ENCODE measurements around the gene DPYSL4. TPM values are rescaled to one million over a fixed set of nuclear protein-coding genes. Genes with fewer than 3 reads are reported as not detected.
"Not testable (repeated sequence)": the region's sequence is repeated elsewhere in the genome, so short reads cannot be mapped to it uniquely, and the experiment has no call there.

The DPYSL4 gene
- total RNA-seq, 1 donor from 2014 or later: 31.7 TPM

- intact Hi-C loops (cut with DNase I): no loop called here
- DNase-seq (peak; percentile 40), ATAC-seq (ENCODE audit: poor library complexity) (no peak)
These were observed 38.2 kb upstream of the DPYSL4 start for GRCh38 chr10:132148261-132149251.

GRCh38 chr10:132149271-132149670, 37.5 kb upstream of the DPYSL4 start:
- intact Hi-C loops (cut with DNase I): no loop called here
- ATAC-seq (ENCODE audit: poor library complexity): no peak

GRCh38 chr10:132149917-132150316, 36.8 kb upstream of the DPYSL4 start:
- ATAC-seq (ENCODE audit: poor library complexity) (no peak), DNase-seq (peak; percentile 4)

More at GRCh38 chr10:132149271-132149670, 37.5 kb upstream of the DPYSL4 start:
- DNase-seq: no peak

GRCh38 chr10:132150777-132151176, 36.0 kb upstream of the DPYSL4 start:
- intact Hi-C loops (cut with DNase I): no loop called here
- ATAC-seq (ENCODE audit: poor library complexity) (no peak), DNase-seq (no peak)

More at GRCh38 chr10:132149917-132150316, 36.8 kb upstream of the DPYSL4 start:
- intact Hi-C loops (cut with DNase I): no loop called here

- ATAC-seq (ENCODE audit: poor library complexity) (no peak), DNase-seq (peak; percentile 8)
- intact Hi-C loops (cut with DNase I): no loop called here
These were observed 35.3 kb upstream of the DPYSL4 start for GRCh38 chr10:132151286-132151950.

DNA sequence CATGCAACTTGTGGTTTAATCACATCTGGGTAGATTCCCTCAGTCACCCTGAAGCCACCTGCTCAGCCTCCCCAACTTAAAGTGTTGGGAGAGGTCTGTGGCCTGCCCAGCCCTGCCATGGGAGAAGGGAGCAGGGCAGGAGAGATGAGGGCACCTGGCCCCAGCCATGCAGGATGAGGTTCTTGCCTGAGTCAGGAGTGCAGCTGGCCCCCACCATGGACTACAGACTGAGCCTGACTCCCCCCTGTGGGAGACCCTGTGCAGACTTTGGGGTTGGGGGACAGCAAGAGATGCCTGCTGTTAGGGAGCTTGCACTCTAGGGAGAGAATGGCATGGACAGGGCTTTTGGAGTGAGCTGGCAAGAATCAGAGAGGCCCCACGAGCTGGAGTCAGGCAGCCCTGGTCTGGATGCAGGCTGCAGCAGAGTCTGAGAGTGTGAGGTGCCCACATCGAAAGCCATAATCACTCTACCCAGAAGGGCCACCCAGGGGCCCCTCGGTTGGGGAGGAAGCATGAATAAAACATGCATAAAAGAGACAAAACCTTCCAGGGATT, 34.7 kb upstream of the DPYSL4 start:
- intact Hi-C loops (cut with DNase I): no loop called here
- DNase-seq (peak; percentile 15), ATAC-seq (ENCODE audit: poor library complexity) (no peak)

- intact Hi-C loops (cut with DNase I): no loop called here
- ATAC-seq (ENCODE audit: poor library complexity) (no peak), DNase-seq (peak; percentile 29)
These were observed 33.7 kb upstream of the DPYSL4 start for GRCh38 chr10:132152896-132153580.

DNA sequence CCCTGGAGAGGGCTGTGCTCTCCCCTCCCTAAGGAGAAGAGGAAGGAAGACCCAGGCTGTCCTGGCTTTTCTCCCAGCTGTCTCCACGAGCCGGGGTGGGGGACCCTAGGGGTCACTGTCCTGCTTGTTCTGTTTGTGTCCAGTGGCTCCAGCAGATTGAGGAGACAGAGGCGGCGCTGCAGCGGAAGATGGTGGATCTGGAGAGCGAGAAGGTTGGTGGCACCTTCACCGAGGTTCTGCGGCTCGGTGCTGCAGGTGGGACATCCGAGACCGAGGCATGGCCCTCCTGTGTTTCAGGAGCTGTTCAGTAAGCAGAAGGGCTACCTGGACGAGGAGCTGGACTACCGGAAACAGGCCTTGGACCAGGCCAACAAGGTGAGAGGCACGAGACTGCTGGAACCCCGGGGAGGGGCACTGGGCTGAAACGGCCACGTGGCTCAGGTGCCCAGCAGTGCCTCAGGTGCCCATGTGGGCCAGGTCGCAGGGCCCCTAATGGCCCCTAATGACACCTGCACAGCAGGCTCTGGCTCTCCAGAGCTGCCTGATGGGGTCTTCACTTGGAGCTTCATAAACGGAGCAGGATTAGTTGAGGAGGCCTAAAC, 33.0 kb upstream of the DPYSL4 start:
- no peak for ATAC-seq (ENCODE audit: poor library complexity)
- intact Hi-C loops (cut with DNase I): no loop called here
- peak; percentile 28 for DNase-seq

DNA sequence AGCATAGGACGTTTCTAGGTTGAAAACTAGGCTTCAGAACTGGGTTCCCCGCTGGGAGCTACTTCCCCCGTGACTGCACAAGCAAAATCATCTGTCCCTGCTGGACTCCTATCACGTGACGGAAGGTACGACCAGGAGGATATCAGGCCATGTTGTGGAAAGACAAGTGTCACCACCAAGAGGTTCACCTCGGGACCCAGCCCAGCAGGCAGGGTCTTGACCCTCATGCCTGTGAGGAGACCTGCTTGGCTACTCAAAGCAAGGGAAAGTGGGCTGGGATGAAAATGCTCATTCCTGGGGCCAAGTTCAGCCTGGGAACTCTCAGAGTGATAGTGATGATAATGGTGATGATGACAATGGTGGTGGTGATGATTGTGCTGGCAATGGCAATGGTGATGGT, 32.3 kb upstream of the DPYSL4 start:
- intact Hi-C loops (cut with DNase I): no loop called here
- DNase-seq (peak; percentile 5), ATAC-seq (ENCODE audit: poor library complexity) (no peak)

- ATAC-seq (ENCODE audit: poor library complexity) (no peak), DNase-seq (no peak)
- intact Hi-C loops (cut with DNase I): no loop called here
These were observed 31.8 kb upstream of the DPYSL4 start for GRCh38 chr10:132154931-132155330.

GRCh38 chr10:132155723-132156381, 30.9 kb upstream of the DPYSL4 start:
- DNase-seq: peak; percentile 26
- intact Hi-C loops (cut with DNase I): no loop called here
- no peak for ATAC-seq (ENCODE audit: poor library complexity)

GRCh38 chr10:132156382-132156781, 30.4 kb upstream of the DPYSL4 start:
- intact Hi-C loops (cut with DNase I): no loop called here
- no peak for ATAC-seq (ENCODE audit: poor library complexity)
- peak; percentile 8 for DNase-seq

DNA sequence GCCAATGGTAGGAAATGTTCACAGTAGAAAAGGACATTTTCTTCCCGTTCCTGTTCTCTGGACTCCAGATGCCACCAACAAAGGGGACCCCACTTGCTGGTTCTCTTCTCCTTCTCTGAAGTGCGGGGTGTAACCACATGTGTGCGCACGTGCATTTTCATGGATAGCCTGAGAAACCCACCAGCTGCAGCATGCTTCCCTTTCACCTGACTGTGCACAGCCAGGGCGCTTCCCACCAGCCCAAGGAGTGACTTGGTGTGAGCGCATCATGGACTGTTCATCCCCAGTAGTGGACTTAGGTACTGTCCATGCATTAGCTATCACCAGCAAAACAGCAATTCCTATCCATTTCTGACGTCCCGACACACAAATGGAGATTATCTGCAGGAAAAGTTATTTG, 29.6 kb upstream of the DPYSL4 start:
- ATAC-seq (ENCODE audit: poor library complexity): no peak
- no peak for DNase-seq
- intact Hi-C loops (cut with DNase I): no loop called here

DNA sequence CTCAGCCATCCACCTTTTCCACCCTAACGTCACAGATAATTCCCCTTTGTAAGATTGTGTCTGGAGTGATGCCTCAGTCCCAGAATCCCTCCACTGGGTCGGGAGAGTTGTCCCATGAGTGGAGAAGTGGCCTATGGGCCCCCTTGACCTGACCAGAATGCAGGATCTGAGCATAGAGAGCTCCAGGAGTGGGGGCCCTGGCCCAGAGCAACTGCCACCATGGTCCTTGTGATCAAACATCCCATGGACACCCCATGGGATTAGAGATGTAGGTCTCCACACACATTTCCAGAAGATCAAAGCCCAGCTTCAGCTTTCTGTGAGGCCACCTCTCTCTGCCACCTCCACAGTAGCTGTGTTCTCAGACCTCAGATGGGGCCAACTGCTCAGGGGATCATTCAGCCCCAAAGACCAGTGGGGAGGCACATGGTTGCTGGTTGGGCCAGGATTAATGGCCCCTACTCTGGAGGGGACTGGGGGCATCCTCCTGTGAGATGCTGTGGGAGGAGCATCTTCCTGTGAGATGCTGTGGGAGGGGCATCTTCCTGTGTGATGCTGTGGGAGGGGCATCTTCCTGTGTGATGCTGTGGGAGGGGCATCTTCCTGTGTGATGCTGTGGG, 28.5 kb upstream of the DPYSL4 start:
- DNase-seq (no peak), ATAC-seq (ENCODE audit: poor library complexity) (no peak)
- intact Hi-C loops (cut with DNase I): no loop called here

- intact Hi-C loops (cut with DNase I): no loop called here
- DNase-seq: no peak
- ATAC-seq (ENCODE audit: poor library complexity): no peak
These were observed 27.9 kb upstream of the DPYSL4 start for GRCh38 chr10:132158823-132159222.

GRCh38 chr10:132159302-132160230, 27.2 kb upstream of the DPYSL4 start:
- ATAC-seq (ENCODE audit: poor library complexity); intact Hi-C loops (cut with DNase I): not testable (repeated sequence)
- DNase-seq: peak; percentile 10

GRCh38 chr10:132160231-132160630, 26.5 kb upstream of the DPYSL4 start:
- ATAC-seq (ENCODE audit: poor library complexity); DNase-seq; intact Hi-C loops (cut with DNase I): not testable (repeated sequence)

Data from Right ventricle myocardium superior (tissue), 1 donor.